ENCODE results near the gene MAEA.

DNA sequence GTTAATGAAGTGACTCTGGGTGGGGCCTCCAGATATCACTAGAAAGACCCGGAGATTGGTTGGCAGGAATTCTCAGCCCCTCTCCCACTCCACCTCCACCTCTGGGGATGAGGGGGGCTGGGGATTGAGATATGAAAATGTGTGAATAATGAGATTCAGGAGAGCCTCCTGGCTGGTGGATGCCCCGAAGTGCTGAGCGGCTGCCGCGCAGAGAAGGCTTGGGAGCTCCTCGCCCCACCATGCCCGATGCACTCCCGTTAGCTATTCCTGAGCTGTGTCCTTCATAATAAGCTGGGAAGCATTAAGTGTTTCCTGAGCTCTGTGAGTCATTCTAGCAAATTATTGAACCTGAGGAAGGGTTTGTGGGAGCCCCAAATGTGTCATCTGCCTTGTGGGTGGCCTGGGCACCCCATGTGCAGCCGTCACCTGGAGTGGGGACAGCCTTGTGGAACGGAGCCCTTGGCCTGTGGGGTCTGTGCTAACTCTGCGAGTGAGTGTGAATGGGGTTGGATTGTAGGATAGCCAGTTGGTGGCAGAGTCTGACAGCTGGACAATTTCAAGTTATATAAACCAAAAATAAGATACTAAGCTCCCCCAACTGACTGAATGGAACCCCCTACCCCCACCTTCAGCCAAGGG is 4.4 kb upstream of the MAEA start:
- TF ChIP-seq, protein P1, sequence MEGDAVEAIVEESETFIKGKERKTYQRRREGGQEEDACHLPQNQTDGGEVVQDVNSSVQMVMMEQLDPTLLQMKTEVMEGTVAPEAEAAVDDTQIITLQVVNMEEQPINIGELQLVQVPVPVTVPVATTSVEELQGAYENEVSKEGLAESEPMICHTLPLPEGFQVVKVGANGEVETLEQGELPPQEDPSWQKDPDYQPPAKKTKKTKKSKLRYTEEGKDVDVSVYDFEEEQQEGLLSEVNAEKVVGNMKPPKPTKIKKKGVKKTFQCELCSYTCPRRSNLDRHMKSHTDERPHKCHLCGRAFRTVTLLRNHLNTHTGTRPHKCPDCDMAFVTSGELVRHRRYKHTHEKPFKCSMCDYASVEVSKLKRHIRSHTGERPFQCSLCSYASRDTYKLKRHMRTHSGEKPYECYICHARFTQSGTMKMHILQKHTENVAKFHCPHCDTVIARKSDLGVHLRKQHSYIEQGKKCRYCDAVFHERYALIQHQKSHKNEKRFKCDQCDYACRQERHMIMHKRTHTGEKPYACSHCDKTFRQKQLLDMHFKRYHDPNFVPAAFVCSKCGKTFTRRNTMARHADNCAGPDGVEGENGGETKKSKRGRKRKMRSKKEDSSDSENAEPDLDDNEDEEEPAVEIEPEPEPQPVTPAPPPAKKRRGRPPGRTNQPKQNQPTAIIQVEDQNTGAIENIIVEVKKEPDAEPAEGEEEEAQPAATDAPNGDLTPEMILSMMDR (IDR thresholded peaks at IDR 0.05) = no peak
- TF ChIP-seq POLR2A (IDR thresholded peaks at IDR 0.05) = no peak
